CD14-positive monocyte (primary cell): ENCODE data around the gene POFUT2. TPM values are rescaled to one million over a fixed set of nuclear protein-coding genes. Genes with fewer than 3 reads are reported as not detected.

ENCODE experiments used
- DNase-seq, 3 donors: peaks; one replicate each; pipeline ENCODE4 v3.0.0-alpha.2; 2011 to 2022
- H2AFZ ChIP-seq: 2 replicates; pipeline ENCODE4 v1.6.0; 2012; ENCODE audit warnings: mild to moderate bottlenecking, low read depth, low read length, inconsistent platforms; ENCODE audit not compliant: insufficient read depth, poor library complexity, severe bottlenecking
- H3K27ac ChIP-seq, 2 donors: 1 replicate in 1 of 2; 2 replicates in 1 of 2; pipeline ENCODE4 v1.5.1; 2012 to 2013; ENCODE audit warnings: low read length in 2 of 2, control low read depth in 1 of 2, inconsistent platforms in 1 of 2, low read depth in 1 of 2, mild to moderate bottlenecking in 1 of 2
- H3K27me3 ChIP-seq, 2 donors: one replicate each; pipeline versions ENCODE4 v1.6.0 to v1.6.1; 2011 to 2013; ENCODE audit warnings: low read length in 2 of 2; ENCODE audit not compliant: control insufficient read depth in 2 of 2, insufficient read depth in 2 of 2
- H3K36me3 ChIP-seq, 2 donors: replicated peaks in 1 of 2; 1 replicate in 1 of 2; 2 replicates in 1 of 2; pipeline versions ENCODE4 v1.5.1 to v1.6.1; 2012 to 2013; ENCODE audit warnings: low read length in 2 of 2, control low read depth in 1 of 2, inconsistent platforms in 1 of 2, mild to moderate bottlenecking in 1 of 2; ENCODE audit not compliant: insufficient read depth in 2 of 2, control insufficient read depth in 1 of 2
- H3K4me1 ChIP-seq, 2 donors: 1 replicate in 1 of 2; 2 replicates in 1 of 2; pipeline versions ENCODE4 v1.5.1 to v1.6.1; 2012 to 2013; ENCODE audit warnings: low read length in 2 of 2, control low read depth in 1 of 2, inconsistent platforms in 1 of 2, mild to moderate bottlenecking in 1 of 2, moderate library complexity in 1 of 2; ENCODE audit not compliant: insufficient read depth in 2 of 2, control insufficient read depth in 1 of 2
- H3K4me2 ChIP-seq: replicated peaks from 2 replicates; pipeline ENCODE3; 2012; ENCODE audit warnings: low read length, moderate library complexity, mild to moderate bottlenecking; ENCODE audit not compliant: poor library complexity, severe bottlenecking; ENCODE audit errors: extremely low read depth
- H3K4me3 ChIP-seq, 3 experiments: fragments of 200-600 bp in 1 of 3; sonication (generic) in 1 of 3; replicated peaks in 1 of 3; 1 replicate in 2 of 3; 2 replicates in 1 of 3; pipeline ENCODE4 v1.5.1; 2011 to 2013; ENCODE audit warnings: low read length in 3 of 3, mild to moderate bottlenecking in 3 of 3, control low read depth in 2 of 3, low read depth in 2 of 3, inconsistent platforms in 1 of 3, moderate library complexity in 1 of 3
- H3K79me2 ChIP-seq: 2 replicates; pipeline ENCODE4 v1.6.0; 2012; ENCODE audit warnings: mild to moderate bottlenecking, control low read depth, inconsistent platforms, low read length, moderate library complexity; ENCODE audit not compliant: insufficient read depth
- H3K9ac ChIP-seq: 2 replicates; pipeline ENCODE4 v1.6.0; 2017; ENCODE audit warnings: low read length, mild to moderate bottlenecking; ENCODE audit not compliant: insufficient read depth, poor library complexity, severe bottlenecking
- H3K9me3 ChIP-seq, 2 donors: replicated peaks in 1 of 2; 1 replicate in 1 of 2; 2 replicates in 1 of 2; pipeline versions ENCODE4 v1.5.1 to v1.6.1; 2012 to 2013; ENCODE audit warnings: low read length in 2 of 2, control low read depth in 1 of 2; ENCODE audit not compliant: control insufficient read depth in 1 of 2, insufficient read depth in 1 of 2
- H4K20me1 ChIP-seq: 2 replicates; pipeline ENCODE4 v1.6.0; 2012; ENCODE audit warnings: mild to moderate bottlenecking, low read length, control low read depth, moderate library complexity; ENCODE audit not compliant: insufficient read depth
- H3K27ac Mint-ChIP-seq, 7 donors: one replicate each; pipeline ENCODE4 v1.8.0; 2020; ENCODE audit warnings: mild to moderate bottlenecking in 7 of 7, mixed read lengths in 7 of 7, moderate library complexity in 6 of 7, inconsistent platforms in 2 of 7
- H3K27me3 Mint-ChIP-seq, 3 donors: one replicate each; pipeline ENCODE4 v1.8.0; 2021 to 2022; ENCODE audit warnings: low read depth in 3 of 3, mild to moderate bottlenecking in 3 of 3, mixed read lengths in 3 of 3, moderate library complexity in 3 of 3, inconsistent platforms in 1 of 3
- H3K36me3 Mint-ChIP-seq, 2 donors: one replicate each; pipeline ENCODE4 v1.8.0; 2020; ENCODE audit warnings: mixed read lengths in 2 of 2, inconsistent platforms in 1 of 2, mild to moderate bottlenecking in 1 of 2
- H3K4me1 Mint-ChIP-seq: one replicate; pipeline ENCODE4 v1.8.0; 2020; ENCODE audit warnings: mild to moderate bottlenecking, mixed read lengths
- H3K4me3 Mint-ChIP-seq, 2 donors: one replicate each; pipeline ENCODE4 v1.8.0; 2020; ENCODE audit warnings: mild to moderate bottlenecking in 2 of 2, mixed read lengths in 2 of 2, moderate library complexity in 1 of 2
- H3K9me3 Mint-ChIP-seq, 7 donors: one replicate each; pipeline ENCODE4 v1.8.0; 2020 to 2022; ENCODE audit warnings: mixed read lengths in 7 of 7, mild to moderate bottlenecking in 6 of 7, moderate library complexity in 6 of 7, inconsistent platforms in 2 of 7
- CTCF ChIP-seq: fragments of 200-600 bp; IDR thresholded peaks from one replicate; pipeline ENCODE4 v1.8.0; 2022; ENCODE audit warnings: antibody characterized with exemption, mild to moderate bottlenecking
- WGBS: methylation state at CpG from one replicate; pipeline ENCODE4 v1.1.5; 2013; ENCODE audit warnings: missing lambda C conversion rate; ENCODE audit not compliant: insufficient coverage; 5-methylcytosine and 5-hydroxymethylcytosine counted together
- intact Hi-C, 2 donors: fragments of 100-400 bp; cut with micrococcal nuclease; formaldehyde crosslinking; loops; one replicate each; pipeline versions ENCODE4 v1.15.0 to v1.15.1; 2023
- polyA minus RNA-seq: library from RNA; depleted of rRNA, polyadenylated mRNA; stranded (reverse); fragments of >200 nt; gene quantifications from 2 replicates; pipeline ENCODE4 v1.2.3, GENCODE V29; 2012
- polyA plus RNA-seq, 3 donors: library from polyadenylated mRNA; depleted of rRNA in 1 of 3; unstranded in 2 of 3; stranded (reverse) in 1 of 3; fragments of 300-500 nt in 2 of 3; fragments of >200 nt in 1 of 3; fragmentation: Illumina TruSeq in 2 of 3; gene quantifications; 1 replicate in 2 of 3; 2 replicates in 1 of 3; pipeline ENCODE4 v1.2.3, GENCODE V29; 2012 to 2021
- total RNA-seq, 12 experiments: library from RNA in 1 of 12; stranded (reverse) in 1 of 12; fragments of 120-200 nt in 1 of 12; gene quantifications; one replicate each; pipeline ENCODE4 v1.2.4 and lab custom pipeline; 2013 to 2026; ENCODE audit warnings: mixed read lengths in 6 of 12, inconsistent platforms in 1 of 12

The POFUT2 gene, protein sequence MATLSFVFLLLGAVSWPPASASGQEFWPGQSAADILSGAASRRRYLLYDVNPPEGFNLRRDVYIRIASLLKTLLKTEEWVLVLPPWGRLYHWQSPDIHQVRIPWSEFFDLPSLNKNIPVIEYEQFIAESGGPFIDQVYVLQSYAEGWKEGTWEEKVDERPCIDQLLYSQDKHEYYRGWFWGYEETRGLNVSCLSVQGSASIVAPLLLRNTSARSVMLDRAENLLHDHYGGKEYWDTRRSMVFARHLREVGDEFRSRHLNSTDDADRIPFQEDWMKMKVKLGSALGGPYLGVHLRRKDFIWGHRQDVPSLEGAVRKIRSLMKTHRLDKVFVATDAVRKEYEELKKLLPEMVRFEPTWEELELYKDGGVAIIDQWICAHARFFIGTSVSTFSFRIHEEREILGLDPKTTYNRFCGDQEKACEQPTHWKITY
- total RNA-seq (2013), result 12.1 TPM
- 10 to 100 TPM in 1 of 3 donors, 1 to 10 TPM in 2; 1.8 to 21.3 (median 2.8) TPM for polyA plus RNA-seq
- polyA minus RNA-seq, result 7.4 and 8.3 TPM in 2 replicates
- total RNA-seq (lab: John Stamatoyannopoulos, UW), result 10.1 to 30.0 (median 19.4) reads per million in 11 experiments

GRCh38 chr21:45287438-45288391 lies at the start of gene POFUT2:
Gene POFUT2, minus strand, starts transcription at chr21:45287895. Its CDS starts 24 bp downstream, at chr21:45287871.
- H3K9me3 Mint-ChIP-seq, result no peaks in the 10 kb centered on the region
- peak within 1 kb of the TSS; percentile 72 to 97 (median 90) for H3K27ac Mint-ChIP-seq
- DNase-seq, result peak; percentile 95 to 97 (median 97)
- Histone ChIP-seq H3K9me3 (no peaks in the 10 kb centered on the region), H3K9ac (peak within 1 kb of the TSS; percentile 76), H3K4me1 (peaks cover 19 to 23% of the 10 kb centered on the region in 2 donors), H3K27me3 (no peaks in the 10 kb centered on the region), H4K20me1 (no peaks in the 10 kb centered on the region), H3K4me2 (peak within 1 kb of the TSS; percentile 81), H2AFZ (peak within 1 kb of the TSS; percentile 77), H3K79me2 (peaks cover 3% of the 10 kb centered on the region), H3K36me3 (peaks cover 27 to 31% of the 10 kb centered on the region in 2 donors), H3K4me3 (peak within 1 kb of the TSS; percentile 67 to 87 (median 82)), H3K27ac (peak within 1 kb of the TSS in 1 of 2 donors; percentile 81)
- intact Hi-C loops, result loop anchor here in 1 of 2 donors (5.0 kb wide), 3 partner anchors 145 to 355 kb away; partner anchors contain the start of gene PCBP3
- H3K36me3 Mint-ChIP-seq, result peaks cover 26 to 32% of the 10 kb centered on the region in 2 donors
- H3K27me3 Mint-ChIP-seq, result no peaks in the 10 kb centered on the region
- TF ChIP-seq CTCF, result no peak
- under 1% methylated on average over 72 of the region's 90 CpGs for WGBS
- peaks cover 20% of the 10 kb centered on the region for H3K4me1 Mint-ChIP-seq
- H3K4me3 Mint-ChIP-seq, result peak within 1 kb of the TSS; percentile 81 to 82

- H3K27me3 ChIP-seq, result no peaks in the 10 kb centered on the region
- H3K9ac ChIP-seq, result no peak overlapping the region
- H4K20me1 ChIP-seq, result no peaks in the 10 kb centered on the region
- 67% methylated on average over 7 of the region's 8 CpGs for WGBS
- no peak overlapping the region for H2AFZ ChIP-seq
- no peaks in the 10 kb centered on the region for H3K4me1 ChIP-seq
- H3K27ac ChIP-seq, result no peak overlapping the region
- H3K27ac Mint-ChIP-seq, result no peak overlapping the region
- H3K79me2 ChIP-seq, result no peaks in the 10 kb centered on the region
- H3K4me1 Mint-ChIP-seq, result no peaks in the 10 kb centered on the region
- no peaks in the 10 kb centered on the region for H3K36me3 Mint-ChIP-seq
- no peak overlapping the region for H3K4me2 ChIP-seq
- H3K4me3 Mint-ChIP-seq, result no peak overlapping the region
- peaks cover 1 to 12% (median 4%) of the 10 kb centered on the region in 3 donors for H3K27me3 Mint-ChIP-seq
- no peak overlapping the region for H3K4me3 ChIP-seq
- DNase-seq, result no peak
- TF ChIP-seq CTCF, result no peak
- no peaks in the 10 kb centered on the region for H3K36me3 ChIP-seq
- intact Hi-C loops, result no loop called here
- no peaks in the 10 kb centered on the region for H3K9me3 ChIP-seq
- peaks cover 0 to 1% (median 0%) of the 10 kb centered on the region in 7 donors for H3K9me3 Mint-ChIP-seq
Measured at GRCh38 chr21:45336870-45337269, 49.2 kb upstream of the POFUT2 start.
